ENCODE measurements around the gene INSIG2.

The INSIG2 gene

GRCh38 chr2:118054213-118055008, 33.9 kb upstream of the INSIG2 start:
- no peaks in the 10 kb centered on the region for H3K9me3 Mint-ChIP-seq
- peaks cover 38% of the 10 kb centered on the region for H3K27me3 Mint-ChIP-seq
- no peak overlapping the region for H3K4me3 Mint-ChIP-seq
- H3K36me3 Mint-ChIP-seq, result no peaks in the 10 kb centered on the region
- H3K4me1 Mint-ChIP-seq, result no peaks in the 10 kb centered on the region
- no peak overlapping the region for H3K27ac Mint-ChIP-seq

GRCh38 chr2:118055512-118056164, 32.6 kb upstream of the INSIG2 start:
- H3K4me1 Mint-ChIP-seq, result no peaks in the 10 kb centered on the region
- H3K27me3 Mint-ChIP-seq, result peaks cover 34% of the 10 kb centered on the region
- H3K36me3 Mint-ChIP-seq, result no peaks in the 10 kb centered on the region
- no peak overlapping the region for H3K4me3 Mint-ChIP-seq
- H3K9me3 Mint-ChIP-seq, result no peaks in the 10 kb centered on the region
- H3K27ac Mint-ChIP-seq, result no peak overlapping the region

GRCh38 chr2:118056165-118056534, 32.1 kb upstream of the INSIG2 start:
- Mint-ChIP-seq H3K4me3 (no peak overlapping the region), H3K27me3 (peaks cover 30% of the 10 kb centered on the region), H3K36me3 (no peaks in the 10 kb centered on the region), H3K9me3 (no peaks in the 10 kb centered on the region), H3K27ac (no peak overlapping the region), H3K4me1 (no peaks in the 10 kb centered on the region)

GRCh38 chr2:118056801-118057200, 31.5 kb upstream of the INSIG2 start:
- H3K36me3 Mint-ChIP-seq, result no peaks in the 10 kb centered on the region
- H3K4me3 Mint-ChIP-seq, result no peak overlapping the region
- no peaks in the 10 kb centered on the region for H3K9me3 Mint-ChIP-seq
- peaks cover 30% of the 10 kb centered on the region for H3K27me3 Mint-ChIP-seq
- H3K27ac Mint-ChIP-seq, result no peak overlapping the region
- H3K4me1 Mint-ChIP-seq, result no peaks in the 10 kb centered on the region

GRCh38 chr2:118058951-118059350, 29.3 kb upstream of the INSIG2 start:
- no peaks in the 10 kb centered on the region for H3K36me3 Mint-ChIP-seq
- peaks cover 23% of the 10 kb centered on the region for H3K27me3 Mint-ChIP-seq
- H3K4me3 Mint-ChIP-seq, result no peak overlapping the region
- no peaks in the 10 kb centered on the region for H3K9me3 Mint-ChIP-seq
- H3K4me1 Mint-ChIP-seq, result no peaks in the 10 kb centered on the region
- no peak overlapping the region for H3K27ac Mint-ChIP-seq

- Mint-ChIP-seq H3K4me1 (no peaks in the 10 kb centered on the region), H3K4me3 (no peak overlapping the region), H3K27me3 (peaks cover 20% of the 10 kb centered on the region), H3K9me3 (no peaks in the 10 kb centered on the region), H3K27ac (no peak overlapping the region), H3K36me3 (no peaks in the 10 kb centered on the region)
Observed at GRCh38 chr2:118059919-118060478, 28.3 kb upstream of the INSIG2 start.

- peaks cover 12% of the 10 kb centered on the region for H3K27me3 Mint-ChIP-seq
- H3K27ac Mint-ChIP-seq, result no peak overlapping the region
- no peak overlapping the region for H3K4me3 Mint-ChIP-seq
Observed at GRCh38 chr2:118061135-118061955, 26.9 kb upstream of the INSIG2 start.

GRCh38 chr2:118062048-118062447, 26.2 kb upstream of the INSIG2 start:
- Mint-ChIP-seq H3K4me1 (no peaks in the 10 kb centered on the region), H3K9me3 (no peaks in the 10 kb centered on the region), H3K36me3 (no peaks in the 10 kb centered on the region), H3K4me3 (no peak overlapping the region), H3K27me3 (peaks cover 12% of the 10 kb centered on the region), H3K27ac (no peak overlapping the region)

More at GRCh38 chr2:118061135-118061955, 26.9 kb upstream of the INSIG2 start:
- H3K9me3 Mint-ChIP-seq, result no peaks in the 10 kb centered on the region
- H3K4me1 Mint-ChIP-seq, result no peaks in the 10 kb centered on the region
- H3K36me3 Mint-ChIP-seq, result no peaks in the 10 kb centered on the region

- Mint-ChIP-seq H3K4me3 (no peak overlapping the region), H3K4me1 (no peaks in the 10 kb centered on the region), H3K9me3 (no peaks in the 10 kb centered on the region), H3K36me3 (no peaks in the 10 kb centered on the region), H3K27me3 (peaks cover 6% of the 10 kb centered on the region), H3K27ac (no peak overlapping the region)
Observed at GRCh38 chr2:118062669-118063068, 25.6 kb upstream of the INSIG2 start.

GRCh38 chr2:118065015-118065706, 23.1 kb upstream of the INSIG2 start:
- no peaks in the 10 kb centered on the region for H3K36me3 Mint-ChIP-seq
- no peaks in the 10 kb centered on the region for H3K4me1 Mint-ChIP-seq
- no peak overlapping the region for H3K27ac Mint-ChIP-seq
- H3K4me3 Mint-ChIP-seq, result no peak overlapping the region
- H3K27me3 Mint-ChIP-seq, result peaks cover 3% of the 10 kb centered on the region
- no peaks in the 10 kb centered on the region for H3K9me3 Mint-ChIP-seq

GRCh38 chr2:118065921-118066511, 22.3 kb upstream of the INSIG2 start:
- H3K4me1 Mint-ChIP-seq, result no peaks in the 10 kb centered on the region
- H3K9me3 Mint-ChIP-seq, result no peaks in the 10 kb centered on the region
- H3K27me3 Mint-ChIP-seq, result peaks cover 2% of the 10 kb centered on the region
- no peak overlapping the region for H3K27ac Mint-ChIP-seq
- no peak overlapping the region for H3K4me3 Mint-ChIP-seq
- H3K36me3 Mint-ChIP-seq, result no peaks in the 10 kb centered on the region

- Mint-ChIP-seq H3K4me1 (no peaks in the 10 kb centered on the region), H3K9me3 (no peaks in the 10 kb centered on the region), H3K27me3 (no peaks in the 10 kb centered on the region), H3K36me3 (no peaks in the 10 kb centered on the region), H3K27ac (no peak overlapping the region), H3K4me3 (no peak overlapping the region)
Observed at GRCh38 chr2:118077636-118078247, 10.5 kb upstream of the INSIG2 start.

GRCh38 chr2:118078734-118079133, 9.5 kb upstream of the INSIG2 start:
- Mint-ChIP-seq H3K27ac (no peak overlapping the region), H3K36me3 (no peaks in the 10 kb centered on the region), H3K4me1 (no peaks in the 10 kb centered on the region), H3K4me3 (no peak overlapping the region), H3K27me3 (no peaks in the 10 kb centered on the region), H3K9me3 (no peaks in the 10 kb centered on the region)

- H3K27me3 Mint-ChIP-seq, result no peaks in the 10 kb centered on the region
- H3K27ac Mint-ChIP-seq, result no peak overlapping the region
- H3K36me3 Mint-ChIP-seq, result no peaks in the 10 kb centered on the region
- H3K4me1 Mint-ChIP-seq, result no peaks in the 10 kb centered on the region
- H3K4me3 Mint-ChIP-seq, result no peak overlapping the region
- no peaks in the 10 kb centered on the region for H3K9me3 Mint-ChIP-seq
Observed at GRCh38 chr2:118084491-118085089, 3.7 kb upstream of the INSIG2 start.
